Choroid plexus epithelial cell (primary cell): ENCODE measurements around the gene DCTN4.

Source experiments
- DNase-seq: peaks from one replicate; pipeline ENCODE4 v3.0.0-alpha.2; 2010; ENCODE audit warnings: low read depth
- H3K4me3 ChIP-seq: 2 replicates; pipeline ENCODE4 v1.5.1; 2011; ENCODE audit warnings: low read depth, mild to moderate bottlenecking, control low read depth, low read length, moderate library complexity
- TF ChIP-seq, protein P1 (sequence below): conservative IDR thresholded peaks from 2 replicates; pipeline ENCODE4 v1.5.1; 2011; ENCODE audit warnings: low read depth, mild to moderate bottlenecking, control low read depth, inconsistent platforms, low read length, moderate library complexity

Gene DCTN4

DNA sequence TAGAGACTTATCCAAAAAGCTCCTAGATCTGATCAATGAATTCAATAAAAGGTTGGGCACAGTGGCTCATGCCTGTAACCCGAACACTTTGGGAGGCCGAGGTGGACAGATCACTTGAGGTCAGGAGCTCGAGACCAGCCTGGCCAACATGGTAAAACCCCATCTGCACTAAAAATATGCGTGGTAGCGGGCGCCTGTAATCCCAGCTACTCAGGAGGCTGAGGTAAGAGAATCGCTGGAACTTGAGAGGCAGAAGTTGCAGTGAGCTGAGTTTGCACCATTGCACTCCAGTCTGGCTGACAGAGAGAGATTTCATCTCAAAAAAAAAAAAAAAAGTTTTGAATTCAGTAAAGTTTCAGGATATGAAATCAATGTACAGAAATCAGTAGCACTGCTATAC is 20.0 kb downstream of the DCTN4 start:
- TF ChIP-seq, protein P1, sequence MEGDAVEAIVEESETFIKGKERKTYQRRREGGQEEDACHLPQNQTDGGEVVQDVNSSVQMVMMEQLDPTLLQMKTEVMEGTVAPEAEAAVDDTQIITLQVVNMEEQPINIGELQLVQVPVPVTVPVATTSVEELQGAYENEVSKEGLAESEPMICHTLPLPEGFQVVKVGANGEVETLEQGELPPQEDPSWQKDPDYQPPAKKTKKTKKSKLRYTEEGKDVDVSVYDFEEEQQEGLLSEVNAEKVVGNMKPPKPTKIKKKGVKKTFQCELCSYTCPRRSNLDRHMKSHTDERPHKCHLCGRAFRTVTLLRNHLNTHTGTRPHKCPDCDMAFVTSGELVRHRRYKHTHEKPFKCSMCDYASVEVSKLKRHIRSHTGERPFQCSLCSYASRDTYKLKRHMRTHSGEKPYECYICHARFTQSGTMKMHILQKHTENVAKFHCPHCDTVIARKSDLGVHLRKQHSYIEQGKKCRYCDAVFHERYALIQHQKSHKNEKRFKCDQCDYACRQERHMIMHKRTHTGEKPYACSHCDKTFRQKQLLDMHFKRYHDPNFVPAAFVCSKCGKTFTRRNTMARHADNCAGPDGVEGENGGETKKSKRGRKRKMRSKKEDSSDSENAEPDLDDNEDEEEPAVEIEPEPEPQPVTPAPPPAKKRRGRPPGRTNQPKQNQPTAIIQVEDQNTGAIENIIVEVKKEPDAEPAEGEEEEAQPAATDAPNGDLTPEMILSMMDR: no peak
- DNase-seq: no peak
- H3K4me3 ChIP-seq: no peak overlapping the region

DNA sequence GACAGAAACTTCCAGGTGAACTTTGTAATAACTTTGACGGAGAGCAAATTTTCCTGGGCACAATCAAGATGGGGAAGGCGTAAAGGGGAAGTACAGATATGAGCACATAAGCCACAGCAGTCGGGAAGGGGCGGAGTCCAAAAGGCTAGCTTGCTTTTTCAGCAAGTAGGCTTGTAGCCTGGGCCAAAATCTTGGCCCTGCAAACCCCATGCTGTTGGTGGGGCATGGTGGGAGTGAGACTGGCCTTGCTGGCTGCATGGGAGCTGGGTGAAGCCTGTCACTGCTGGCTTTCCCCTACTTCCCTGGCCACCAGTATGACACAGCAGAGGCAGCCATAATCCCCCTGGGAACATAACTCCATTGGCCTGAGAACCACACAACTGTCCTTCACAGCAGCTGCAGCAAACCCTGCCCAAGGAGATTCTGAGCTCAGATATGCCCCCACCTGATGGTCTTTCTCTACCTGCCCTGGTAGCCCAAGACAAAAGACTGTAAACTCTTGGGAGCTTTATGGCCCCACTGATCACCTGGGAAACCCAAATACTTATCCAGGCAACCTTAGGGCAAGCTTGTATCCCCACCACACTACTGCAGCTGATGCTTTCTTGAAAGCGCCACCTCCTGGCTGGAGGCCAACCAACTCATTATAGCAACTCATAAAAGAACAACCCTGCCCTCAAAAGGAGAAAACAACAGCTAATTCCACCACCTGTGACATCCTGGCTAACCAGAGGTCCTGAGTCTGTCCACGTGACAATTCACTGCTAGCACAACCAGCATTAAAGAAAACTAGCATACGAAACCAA is 24.0 kb downstream of the DCTN4 start:
- H3K4me3 ChIP-seq: no peak overlapping the region
- no peak for DNase-seq
- TF ChIP-seq, protein P1: no peak

- no peak for DNase-seq
- TF ChIP-seq, protein P1: no peak
- no peak overlapping the region for H3K4me3 ChIP-seq
Measured at GRCh38 chr5:150731669-150732242, 27.1 kb downstream of the DCTN4 start.

DNA sequence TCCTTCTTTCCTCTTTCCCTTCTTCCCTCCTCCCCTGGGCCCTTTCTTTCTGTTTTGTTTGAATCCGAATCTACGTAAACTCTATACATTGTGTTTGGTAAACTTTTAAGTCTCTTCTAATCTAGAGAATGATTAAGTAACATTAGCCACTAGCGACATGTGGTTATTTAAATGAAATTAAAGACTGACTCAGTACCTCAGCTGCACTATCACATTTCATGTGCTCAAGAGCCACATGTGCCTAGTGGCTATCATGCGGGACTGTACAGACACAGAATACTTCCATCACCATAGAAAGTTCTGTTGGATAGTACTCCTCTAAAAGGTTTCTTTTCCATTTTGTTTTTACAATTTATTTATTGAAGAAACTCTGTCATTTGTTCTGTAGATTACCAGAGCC is 29.0 kb downstream of the DCTN4 start:
- TF ChIP-seq, protein P1: no peak
- H3K4me3 ChIP-seq: no peak overlapping the region
- no peak for DNase-seq

GRCh38 chr5:150723845-150724244 is 35.0 kb downstream of the DCTN4 start:
- peak; percentile 19 for DNase-seq
- no peak overlapping the region for H3K4me3 ChIP-seq
- TF ChIP-seq, protein P1: no peak

- no peak overlapping the region for H3K4me3 ChIP-seq
- TF ChIP-seq, protein P1: peak; percentile 43
- DNase-seq: peak; percentile 15
Measured at GRCh38 chr5:150710165-150710564, 48.7 kb downstream of the DCTN4 start.

GRCh38 chr5:150706776-150707390 is 51.9 kb downstream of the DCTN4 start:
- no peak for DNase-seq
- H3K4me3 ChIP-seq: no peak overlapping the region
- TF ChIP-seq, protein P1: no peak
